KMS-11 (cell line): ENCODE data around the gene GLI3.

Experiments used
- H2AFZ ChIP-seq: fragments of 200-600 bp; sonication (generic); 2 replicates; pipeline ENCODE4 v1.6.1; 2016; ENCODE audit warnings: antibody characterized with exemption, mixed run types, low read depth
- H3K27ac ChIP-seq: fragments of 200-600 bp; sonication (generic); 2 replicates; pipeline ENCODE4 v1.6.1; 2016; ENCODE audit warnings: mild to moderate bottlenecking, mixed run types
- H3K27me3 ChIP-seq: fragments of 200-600 bp; sonication (generic); 2 replicates; pipeline ENCODE4 v1.6.1; 2017; ENCODE audit warnings: mild to moderate bottlenecking, low read depth, mixed run types, moderate library complexity; ENCODE audit not compliant: insufficient read depth
- H3K36me3 ChIP-seq: fragments of 200-600 bp; sonication (generic); 2 replicates; pipeline ENCODE4 v1.6.1; 2017; ENCODE audit warnings: mild to moderate bottlenecking, mixed run types; ENCODE audit not compliant: insufficient read depth
- H3K4me1 ChIP-seq: fragments of 200-600 bp; sonication (generic); 2 replicates; pipeline ENCODE4 v1.6.1; 2016; ENCODE audit warnings: mild to moderate bottlenecking, low read depth, mixed run types; ENCODE audit not compliant: poor library complexity, severe bottlenecking
- H3K4me2 ChIP-seq: fragments of 200-600 bp; sonication (generic); 2 replicates; pipeline ENCODE4 v1.7.0; 2016; ENCODE audit warnings: mild to moderate bottlenecking, mixed run types
- H3K4me3 ChIP-seq: fragments of 200-600 bp; sonication (generic); IDR thresholded peaks from 2 replicates; pipeline ENCODE4 v1.6.1; 2017; ENCODE audit warnings: low read depth, low read length, mixed read lengths; ENCODE audit not compliant: insufficient read depth
- H3K79me2 ChIP-seq: fragments of 200-600 bp; sonication (generic); 2 replicates; pipeline ENCODE4 v1.6.1; 2016; ENCODE audit warnings: low read depth, mixed run types; ENCODE audit not compliant: insufficient read depth
- H3K9ac ChIP-seq: fragments of 200-600 bp; sonication (generic); 2 replicates; pipeline ENCODE4 v1.6.1; 2016; ENCODE audit warnings: mild to moderate bottlenecking, mixed run types
- H4K20me1 ChIP-seq: fragments of 200-600 bp; sonication (generic); 2 replicates; pipeline ENCODE4 v1.6.1; 2016; ENCODE audit warnings: mild to moderate bottlenecking, mixed run types; ENCODE audit not compliant: insufficient read depth
- TF ChIP-seq, protein P1 (sequence below): fragments of 200-600 bp; sonication (generic); conservative IDR thresholded peaks from 2 replicates; pipeline ENCODE4 v1.6.1; 2017; ENCODE audit warnings: low read depth, mild to moderate bottlenecking, antibody characterized with exemption, low read length, moderate library complexity, mixed read lengths

GLI3 gene

DNA sequence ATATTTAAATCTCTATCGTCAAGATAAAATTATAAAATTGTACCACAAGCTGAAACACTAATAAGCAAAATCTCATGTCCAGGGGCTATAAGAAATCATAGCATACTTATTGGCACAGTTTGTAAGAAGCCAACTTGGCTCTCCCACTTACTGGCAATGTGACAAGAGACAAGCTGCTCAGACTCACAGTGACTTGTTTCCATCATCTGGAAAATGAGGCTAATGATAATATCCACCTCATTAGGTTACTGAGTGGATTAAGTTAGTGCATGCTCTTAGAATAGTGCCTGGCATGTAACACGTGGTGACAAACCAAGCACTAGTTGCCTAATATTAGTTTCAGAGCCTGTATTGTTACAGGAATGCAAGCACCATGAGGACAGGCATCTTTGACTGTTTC, 234.4 kb downstream of the GLI3 start:
- H3K36me3 ChIP-seq: no peaks in the 10 kb centered on the region
- no peaks in the 10 kb centered on the region for H3K79me2 ChIP-seq
- H3K4me3 ChIP-seq: no peak overlapping the region
- no peak overlapping the region for H2AFZ ChIP-seq
- TF ChIP-seq, protein P1, sequence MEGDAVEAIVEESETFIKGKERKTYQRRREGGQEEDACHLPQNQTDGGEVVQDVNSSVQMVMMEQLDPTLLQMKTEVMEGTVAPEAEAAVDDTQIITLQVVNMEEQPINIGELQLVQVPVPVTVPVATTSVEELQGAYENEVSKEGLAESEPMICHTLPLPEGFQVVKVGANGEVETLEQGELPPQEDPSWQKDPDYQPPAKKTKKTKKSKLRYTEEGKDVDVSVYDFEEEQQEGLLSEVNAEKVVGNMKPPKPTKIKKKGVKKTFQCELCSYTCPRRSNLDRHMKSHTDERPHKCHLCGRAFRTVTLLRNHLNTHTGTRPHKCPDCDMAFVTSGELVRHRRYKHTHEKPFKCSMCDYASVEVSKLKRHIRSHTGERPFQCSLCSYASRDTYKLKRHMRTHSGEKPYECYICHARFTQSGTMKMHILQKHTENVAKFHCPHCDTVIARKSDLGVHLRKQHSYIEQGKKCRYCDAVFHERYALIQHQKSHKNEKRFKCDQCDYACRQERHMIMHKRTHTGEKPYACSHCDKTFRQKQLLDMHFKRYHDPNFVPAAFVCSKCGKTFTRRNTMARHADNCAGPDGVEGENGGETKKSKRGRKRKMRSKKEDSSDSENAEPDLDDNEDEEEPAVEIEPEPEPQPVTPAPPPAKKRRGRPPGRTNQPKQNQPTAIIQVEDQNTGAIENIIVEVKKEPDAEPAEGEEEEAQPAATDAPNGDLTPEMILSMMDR: no peak
- no peak overlapping the region for H3K9ac ChIP-seq
- no peaks in the 10 kb centered on the region for H4K20me1 ChIP-seq
- H3K4me2 ChIP-seq: no peak overlapping the region
- H3K27me3 ChIP-seq: no peaks in the 10 kb centered on the region
- no peaks in the 10 kb centered on the region for H3K4me1 ChIP-seq
- no peak overlapping the region for H3K27ac ChIP-seq

DNA sequence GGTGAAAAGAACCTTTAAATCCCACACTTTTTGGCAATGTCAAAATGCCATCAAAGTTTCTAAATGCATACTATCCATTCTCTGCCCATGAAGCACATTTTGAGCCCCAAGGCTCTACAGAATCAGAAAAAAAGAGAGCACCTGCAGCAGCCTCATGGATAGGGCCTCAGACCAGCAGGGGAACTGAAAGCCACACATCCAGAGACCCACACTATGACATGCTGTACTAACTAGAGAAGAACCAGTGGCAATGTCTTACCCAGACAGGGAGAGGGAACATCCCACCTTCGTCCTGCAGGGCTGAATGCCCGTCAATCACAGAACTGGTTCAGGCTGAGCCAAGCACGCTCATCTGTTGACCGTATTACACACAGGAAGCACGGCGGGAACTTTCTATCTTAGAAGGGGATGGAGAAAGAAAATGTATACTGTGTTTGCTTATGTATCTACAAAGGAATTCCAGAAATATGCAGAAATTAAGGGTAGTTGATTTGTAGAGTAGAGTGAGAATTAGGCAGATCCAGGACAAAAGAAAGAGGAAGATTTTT, 237.2 kb downstream of the GLI3 start:
- no peak overlapping the region for H3K4me2 ChIP-seq
- H3K79me2 ChIP-seq: no peaks in the 10 kb centered on the region
- no peaks in the 10 kb centered on the region for H4K20me1 ChIP-seq
- no peaks in the 10 kb centered on the region for H3K4me1 ChIP-seq
- H2AFZ ChIP-seq: no peak overlapping the region
- no peak overlapping the region for H3K4me3 ChIP-seq
- H3K27ac ChIP-seq: no peak overlapping the region
- H3K36me3 ChIP-seq: no peaks in the 10 kb centered on the region
- no peak overlapping the region for H3K9ac ChIP-seq
- TF ChIP-seq, protein P1: no peak
- H3K27me3 ChIP-seq: no peaks in the 10 kb centered on the region

DNA sequence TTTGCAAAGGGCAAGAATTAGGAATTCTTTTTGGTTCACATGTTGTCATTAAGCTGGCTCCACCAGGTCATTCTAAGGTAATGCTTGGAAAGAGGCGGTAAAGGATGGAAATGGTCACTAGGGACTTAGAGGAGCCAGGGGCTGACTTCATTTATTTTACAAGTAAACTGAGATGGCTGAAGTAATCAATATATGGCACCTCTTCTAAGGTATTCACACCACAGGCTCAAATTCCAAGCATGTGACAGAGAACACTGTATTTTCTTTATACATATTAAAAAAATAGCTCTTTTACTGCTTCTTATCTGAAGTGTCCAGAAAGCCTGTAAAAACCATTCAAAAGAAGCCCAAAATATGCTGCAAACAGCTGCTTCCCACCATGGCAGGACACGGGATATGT, 239.0 kb downstream of the GLI3 start:
- Histone ChIP-seq H3K27ac (no peak overlapping the region), H3K4me1 (no peaks in the 10 kb centered on the region), H3K27me3 (no peaks in the 10 kb centered on the region), H3K9ac (no peak overlapping the region), H3K4me3 (no peak overlapping the region), H2AFZ (no peak overlapping the region), H3K4me2 (no peak overlapping the region), H3K79me2 (no peaks in the 10 kb centered on the region), H4K20me1 (no peaks in the 10 kb centered on the region), H3K36me3 (no peaks in the 10 kb centered on the region)
- TF ChIP-seq, protein P1: no peak

DNA sequence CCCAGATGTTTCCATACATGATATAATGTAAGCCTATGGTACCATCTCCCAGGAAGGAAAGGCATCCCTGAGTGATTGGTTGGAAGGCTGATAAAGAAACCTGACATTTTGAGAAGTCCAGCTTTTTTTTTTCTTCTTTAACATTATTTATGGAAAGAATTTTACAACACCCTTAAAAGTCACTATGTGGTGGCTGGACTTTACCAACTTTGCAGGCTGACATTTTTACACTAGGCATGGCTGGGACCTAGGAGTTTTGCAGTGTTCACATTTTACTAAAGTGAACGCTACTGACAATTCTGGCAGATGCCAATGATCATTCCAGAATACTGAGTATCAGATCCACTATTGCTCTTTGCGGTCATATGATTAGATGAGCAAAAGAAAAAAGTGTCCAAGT, 239.9 kb downstream of the GLI3 start:
- H3K9ac ChIP-seq: no peak overlapping the region
- H3K4me1 ChIP-seq: no peaks in the 10 kb centered on the region
- no peak overlapping the region for H3K4me3 ChIP-seq
- TF ChIP-seq, protein P1: no peak
- no peak overlapping the region for H3K4me2 ChIP-seq
- no peaks in the 10 kb centered on the region for H3K27me3 ChIP-seq
- no peaks in the 10 kb centered on the region for H3K79me2 ChIP-seq
- H2AFZ ChIP-seq: no peak overlapping the region
- no peaks in the 10 kb centered on the region for H4K20me1 ChIP-seq
- no peaks in the 10 kb centered on the region for H3K36me3 ChIP-seq
- H3K27ac ChIP-seq: no peak overlapping the region
